HFF-Myc (cell line): ENCODE results near the gene LMTK3.

Experiments
- DNase-seq: peaks from one replicate; pipeline ENCODE4 v3.0.0-alpha.2; 2011; ENCODE audit warnings: low read depth; ENCODE audit errors: extremely low read depth
- H3K4me3 ChIP-seq: replicated peaks from 2 replicates; pipeline ENCODE4 v1.5.1; 2011; ENCODE audit warnings: low read depth, mild to moderate bottlenecking, control low read depth, low read length
- CTCF ChIP-seq: IDR thresholded peaks from 2 replicates; pipeline ENCODE4 v1.5.1; 2012; ENCODE audit warnings: mild to moderate bottlenecking, low read depth, low read length, control low read depth; ENCODE audit errors: missing control alignments

Gene LMTK3

GRCh38 chr19:48478339-48479256, 33.0 kb downstream of the LMTK3 start:
- no peak for TF ChIP-seq CTCF
- no peak for DNase-seq
- no peak overlapping the region for H3K4me3 ChIP-seq

- no peak for DNase-seq
- TF ChIP-seq CTCF, result no peak
- H3K4me3 ChIP-seq, result no peak overlapping the region
Observed at GRCh38 chr19:48477698-48478338, 33.8 kb downstream of the LMTK3 start.

- no peak for DNase-seq
- no peak for TF ChIP-seq CTCF
- no peak overlapping the region for H3K4me3 ChIP-seq
Observed at GRCh38 chr19:48477067-48477685, 34.5 kb downstream of the LMTK3 start.

DNA sequence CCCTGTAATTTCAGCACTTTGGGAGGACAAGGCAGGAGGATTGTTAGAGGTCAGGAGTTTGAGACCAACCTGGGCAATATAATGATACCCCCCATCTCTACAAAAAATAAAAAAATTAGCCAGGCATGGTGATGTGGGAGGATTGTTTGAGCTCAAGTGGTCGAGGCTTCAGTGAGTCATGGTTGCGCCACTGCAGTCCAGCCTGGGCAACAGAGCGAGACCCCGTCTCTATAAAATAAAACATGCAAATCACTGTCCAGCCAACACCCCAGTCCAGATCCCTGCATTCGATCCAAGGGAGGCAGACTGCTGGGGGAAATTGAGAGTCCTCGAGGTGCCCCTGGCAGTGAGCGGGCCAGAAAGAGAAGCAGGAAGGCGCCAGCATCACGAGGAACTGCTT, 35.5 kb downstream of the LMTK3 start:
- no peak for TF ChIP-seq CTCF
- no peak for DNase-seq
- no peak overlapping the region for H3K4me3 ChIP-seq

- H3K4me3 ChIP-seq, result no peak overlapping the region
- no peak for DNase-seq
- TF ChIP-seq CTCF, result no peak
Observed at GRCh38 chr19:48475369-48476068, 36.1 kb downstream of the LMTK3 start.

DNA sequence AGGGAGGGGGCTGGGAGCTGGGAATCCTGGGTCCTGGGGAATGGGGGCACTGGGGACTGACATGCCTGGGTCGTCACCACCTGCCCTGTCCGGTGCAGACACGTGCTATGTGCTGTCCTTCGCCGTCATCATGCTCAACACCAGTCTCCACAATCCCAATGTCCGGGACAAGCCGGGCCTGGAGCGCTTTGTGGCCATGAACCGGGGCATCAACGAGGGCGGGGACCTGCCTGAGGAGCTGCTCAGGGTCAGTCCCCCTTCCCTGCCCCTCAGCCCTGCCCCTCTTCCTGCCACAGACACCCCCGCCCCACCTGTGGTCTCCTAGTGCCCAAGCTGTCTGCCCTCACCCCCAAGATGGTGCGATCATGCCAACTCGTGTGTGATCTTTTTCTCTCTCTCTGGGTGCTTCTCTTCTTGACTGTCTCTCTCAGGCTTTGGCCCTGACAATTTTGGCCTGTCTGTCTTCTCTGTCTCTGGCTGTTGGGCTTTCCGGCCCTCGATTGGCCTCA, 37.5 kb downstream of the LMTK3 start:
- no peak for DNase-seq

More for the DNA sequence above, 37.5 kb downstream of the LMTK3 start:
- no peak for TF ChIP-seq CTCF
- H3K4me3 ChIP-seq, result no peak overlapping the region
